ENCODE data around the gene TSACC. TPM values are rescaled to one million over a fixed set of nuclear protein-coding genes. Genes with fewer than 3 reads are reported as not detected.

The TSACC gene
- not detected for total RNA-seq
- polyA plus RNA-seq: under 1 TPM in 1 of 3 donors, not detected in 2; 0.98 TPM
- long read RNA-seq, donor 1: 0 reads
- long read RNA-seq, donor 2: 0 reads
- long read RNA-seq, donor 3: 0 reads
- long read RNA-seq, donor 4: 0 reads
- long read RNA-seq, donor 5: 0 reads
- long read RNA-seq, donor 6: 0 reads
- long read RNA-seq, donor 7: 0 reads
- long read RNA-seq, donor 8: 0 reads
- long read RNA-seq, donor 9: 0 reads
- long read RNA-seq, donor 10: 0 reads

DNA sequence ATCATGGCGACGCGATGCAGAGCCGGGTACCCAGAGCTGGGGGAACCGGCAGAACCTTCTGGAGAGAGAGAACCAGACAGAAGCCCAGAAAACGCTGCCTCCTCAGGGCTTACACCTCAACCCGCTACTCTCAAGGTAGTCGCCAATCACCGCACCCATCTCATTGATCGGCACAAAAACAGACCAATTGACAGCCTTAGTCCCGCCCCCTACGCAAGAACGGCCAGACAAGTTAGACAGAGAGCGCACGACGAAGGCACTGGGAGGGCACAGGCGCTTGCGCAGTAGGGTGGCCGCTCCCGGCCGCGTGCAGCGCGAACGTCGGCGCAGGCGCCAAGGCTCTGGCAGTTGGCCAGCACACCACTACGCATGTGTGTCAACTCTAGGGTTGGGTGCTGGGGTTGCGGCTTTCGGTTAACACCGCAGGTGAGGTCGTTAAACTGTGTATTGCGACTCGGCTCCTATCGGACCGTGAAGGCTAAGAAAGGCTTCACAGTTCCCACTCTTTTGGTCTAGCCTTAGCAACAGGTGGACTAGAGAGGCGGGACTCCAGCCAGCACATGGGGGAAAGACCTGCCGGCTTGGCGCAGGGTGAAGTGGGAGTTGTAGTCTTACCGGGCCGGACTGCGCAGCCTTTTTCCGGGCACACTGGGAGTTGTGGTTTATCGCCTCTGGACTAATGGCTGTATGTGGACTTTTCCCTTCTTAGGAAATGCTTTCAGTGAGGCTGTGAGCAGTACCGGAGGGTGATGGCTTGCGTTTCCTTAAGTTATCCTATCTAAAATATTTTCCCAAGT lies at the start of gene TSACC, which contains the start of gene CCT3:
TSACC (plus strand) TSS at position 347 of the 797 bp plus-strand sequence. CDS start 1,232 bp downstream, outside the sequence.
CCT3 (minus strand) TSS at position 113 of the 797 bp plus-strand sequence; CDS start at position 5, 108 bp downstream.
- H3K27me3 ChIP-seq: no peaks in the 10 kb centered on the region
- DNase-seq: peak; percentile 99 to 100
- H3K4me3 ChIP-seq: peak within 1 kb of the TSS; percentile 64 to 99 (median 96)
- peaks cover 12 to 25% (median 22%) of the 10 kb centered on the region in 4 donors for H3K36me3 ChIP-seq
- WGBS, 5 donors: 0 to 1% (median 0%) methylated on average over 15 to 47 of the region's 47 CpGs
- H3K9me3 ChIP-seq: no peaks in the 10 kb centered on the region
- peak within 1 kb of the TSS; percentile 80 to 92 (median 90) for H3K27ac ChIP-seq
- intact Hi-C loops (cut with DNase I; ENCODE audit: low total_unique reads): no loop called here
- peaks cover 18 to 28% (median 21%) of the 10 kb centered on the region in 4 donors for H3K4me1 ChIP-seq
- TF ChIP-seq POLR2A (IDR thresholded peaks at IDR 0.05): peak in 1 of 4 donors; percentile 29
- TF ChIP-seq EP300 (IDR thresholded peaks at IDR 0.05): no peak
- TF ChIP-seq, protein P1, sequence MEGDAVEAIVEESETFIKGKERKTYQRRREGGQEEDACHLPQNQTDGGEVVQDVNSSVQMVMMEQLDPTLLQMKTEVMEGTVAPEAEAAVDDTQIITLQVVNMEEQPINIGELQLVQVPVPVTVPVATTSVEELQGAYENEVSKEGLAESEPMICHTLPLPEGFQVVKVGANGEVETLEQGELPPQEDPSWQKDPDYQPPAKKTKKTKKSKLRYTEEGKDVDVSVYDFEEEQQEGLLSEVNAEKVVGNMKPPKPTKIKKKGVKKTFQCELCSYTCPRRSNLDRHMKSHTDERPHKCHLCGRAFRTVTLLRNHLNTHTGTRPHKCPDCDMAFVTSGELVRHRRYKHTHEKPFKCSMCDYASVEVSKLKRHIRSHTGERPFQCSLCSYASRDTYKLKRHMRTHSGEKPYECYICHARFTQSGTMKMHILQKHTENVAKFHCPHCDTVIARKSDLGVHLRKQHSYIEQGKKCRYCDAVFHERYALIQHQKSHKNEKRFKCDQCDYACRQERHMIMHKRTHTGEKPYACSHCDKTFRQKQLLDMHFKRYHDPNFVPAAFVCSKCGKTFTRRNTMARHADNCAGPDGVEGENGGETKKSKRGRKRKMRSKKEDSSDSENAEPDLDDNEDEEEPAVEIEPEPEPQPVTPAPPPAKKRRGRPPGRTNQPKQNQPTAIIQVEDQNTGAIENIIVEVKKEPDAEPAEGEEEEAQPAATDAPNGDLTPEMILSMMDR (IDR thresholded peaks at IDR 0.05): no peak
- peak; percentile 30 to 84 (median 72) for TF ChIP-seq POLR2AphosphoS5 (IDR thresholded peaks at IDR 0.05)

DNA sequence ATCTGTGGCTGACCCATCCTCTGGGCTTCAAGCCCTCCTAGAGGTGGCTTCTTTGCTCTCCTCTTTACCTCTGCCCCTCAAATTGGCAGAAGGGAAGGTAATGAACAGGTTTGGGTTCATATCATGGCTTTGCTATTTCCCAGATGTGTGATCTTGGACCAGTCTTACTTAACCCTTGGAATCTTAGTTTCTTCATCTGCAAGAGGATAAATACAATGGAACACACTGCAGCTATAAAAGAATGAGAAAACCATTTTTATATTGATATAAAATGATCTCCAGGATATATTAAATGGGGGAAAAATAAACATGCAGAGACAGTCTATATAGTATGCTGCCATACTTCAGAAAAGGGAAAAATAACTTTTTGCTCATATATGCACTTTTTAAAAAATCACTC lies 48.5 kb upstream of the TSACC start:
- intact Hi-C loops (cut with DNase I; ENCODE audit: low total_unique reads): no loop called here
- peaks cover 3 to 48% (median 42%) of the 10 kb centered on the region in 4 donors for H3K36me3 ChIP-seq

DNA sequence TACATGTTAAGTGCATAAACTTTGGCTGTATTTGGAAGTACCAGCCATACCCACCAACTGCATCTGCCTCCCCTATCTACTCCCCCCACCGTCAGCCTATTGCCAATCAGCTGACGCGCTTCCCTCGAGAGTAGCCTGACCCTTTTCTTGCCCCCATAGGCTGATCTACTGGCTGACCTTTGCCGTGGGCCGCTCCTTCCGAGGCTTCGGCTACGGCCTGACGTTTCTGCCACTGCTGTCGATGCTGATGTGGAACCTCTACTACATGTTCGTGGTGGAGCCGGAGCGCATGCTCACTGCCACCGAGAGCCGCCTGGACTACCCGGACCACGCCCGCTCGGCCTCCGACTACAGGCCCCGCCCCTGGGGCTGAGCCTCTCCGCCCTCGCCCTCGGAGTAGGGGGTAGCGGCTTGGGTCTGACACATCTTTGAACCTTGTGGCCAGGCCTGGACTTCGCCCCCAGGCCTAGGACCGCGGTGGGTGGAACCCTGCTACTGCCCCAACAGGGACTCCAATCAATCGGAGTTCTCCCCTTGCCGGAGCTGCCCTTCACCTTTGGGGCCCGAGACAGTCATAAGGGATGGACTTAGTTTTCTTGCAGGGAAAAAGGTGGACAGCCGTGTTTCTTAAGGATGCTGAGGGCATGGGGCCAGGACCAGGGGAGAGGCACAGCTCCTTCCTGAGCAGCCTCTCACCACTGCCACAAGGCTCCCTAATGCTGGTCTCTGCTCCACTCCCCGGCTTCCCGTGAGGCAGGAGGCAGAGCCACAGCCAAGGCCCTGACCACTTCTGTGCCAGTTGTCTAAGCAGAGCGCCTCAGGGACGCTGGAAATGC lies 46.9 kb upstream of the TSACC start:
- peak; percentile 92 to 96 for DNase-seq
- intact Hi-C loops (cut with DNase I; ENCODE audit: low total_unique reads): no loop called here
- Histone ChIP-seq H3K27me3 (no peaks in the 10 kb centered on the region), H3K9me3 (no peaks in the 10 kb centered on the region), H3K36me3 (peaks cover 3 to 38% (median 33%) of the 10 kb centered on the region in 4 donors), H3K4me3 (peak overlapping the region; percentile 44 to 54 (median 48)), H3K27ac (peak overlapping the region; percentile 69 to 87 (median 75)), H3K4me1 (peaks cover 14 to 57% (median 45%) of the 10 kb centered on the region in 4 donors)
- TF ChIP-seq, protein P1 (IDR thresholded peaks at IDR 0.05): no peak
- TF ChIP-seq POLR2AphosphoS5 (IDR thresholded peaks at IDR 0.05): peak in 2 of 3 donors; percentile 77 to 81
- no peak for TF ChIP-seq EP300 (IDR thresholded peaks at IDR 0.05)
- peak in 1 of 4 donors; percentile 32 for TF ChIP-seq POLR2A (IDR thresholded peaks at IDR 0.05)
- 9 to 26% (median 13%) methylated on average over 22 to 37 of the region's 37 CpGs for WGBS, 5 donors

More for the DNA sequence above, 48.5 kb upstream of the TSACC start:
- peaks cover 10 to 51% (median 42%) of the 10 kb centered on the region in 4 donors for H3K4me1 ChIP-seq
- no peak overlapping the region for H3K27ac ChIP-seq
- DNase-seq: no peak
- H3K27me3 ChIP-seq: no peaks in the 10 kb centered on the region
- TF ChIP-seq, protein P1 (IDR thresholded peaks at IDR 0.05): no peak
- TF ChIP-seq EP300 (IDR thresholded peaks at IDR 0.05) (no peak), POLR2AphosphoS5 (IDR thresholded peaks at IDR 0.05) (no peak), POLR2A (IDR thresholded peaks at IDR 0.05) (no peak)
- no peak overlapping the region for H3K4me3 ChIP-seq
- no peaks in the 10 kb centered on the region for H3K9me3 ChIP-seq

DNA sequence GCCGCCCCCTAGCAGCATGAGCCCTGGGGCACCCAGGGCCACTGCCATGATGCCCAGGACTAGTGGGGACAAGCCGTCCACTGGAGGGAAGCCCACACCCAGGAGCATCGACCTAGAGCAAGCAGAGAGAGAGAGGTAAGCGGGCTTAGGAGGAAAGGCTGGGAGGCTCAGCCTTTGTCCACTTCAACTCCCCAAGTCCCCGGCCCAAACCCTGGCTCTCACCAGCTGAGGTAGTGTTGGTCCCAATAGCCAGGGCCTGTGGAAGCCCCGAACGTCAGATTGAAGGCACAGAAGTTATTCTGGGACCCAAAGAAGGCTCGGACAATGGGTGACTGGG lies 45.3 kb upstream of the TSACC start:
- TF ChIP-seq, protein P1 (IDR thresholded peaks at IDR 0.05): no peak
- no peak for TF ChIP-seq POLR2A (IDR thresholded peaks at IDR 0.05)
- 92 to 94% (median 92%) methylated on average over 6 to 8 of the region's 8 CpGs for WGBS, 5 donors
- H3K36me3 ChIP-seq: peaks cover 3 to 35% (median 27%) of the 10 kb centered on the region in 4 donors

More for the DNA sequence above, 45.3 kb upstream of the TSACC start:
- Histone ChIP-seq H3K27ac (peak overlapping the region in 1 of 5 donors; percentile 87), H3K27me3 (no peaks in the 10 kb centered on the region), H3K4me1 (peaks cover 14 to 57% (median 45%) of the 10 kb centered on the region in 4 donors), H3K4me3 (no peak overlapping the region), H3K9me3 (no peaks in the 10 kb centered on the region)
- intact Hi-C loops (cut with DNase I; ENCODE audit: low total_unique reads): no loop called here
- no peak for DNase-seq

Measured in stomach (tissue), 19 donors.